Left forelimb (tissue), 1 donor: Measurements from ENCODE around the gene EXOC4.

Source experiments
- DNase-seq: peaks from one replicate; pipeline ENCODE4 v3.0.0-alpha.2; 2018; ENCODE audit warnings: low spot score

The EXOC4 gene

GRCh38 chr7:133945497-133945896 lies 692.6 kb downstream of the EXOC4 start:
- DNase-seq, result no peak

GRCh38 chr7:133947458-133948254 lies 694.8 kb downstream of the EXOC4 start:
- DNase-seq, result no peak

GRCh38 chr7:133948588-133948987 lies 695.7 kb downstream of the EXOC4 start:
- no peak for DNase-seq

- DNase-seq, result no peak
Measured at GRCh38 chr7:133950855-133951254, 698.0 kb downstream of the EXOC4 start.

- DNase-seq, result no peak
Measured at GRCh38 chr7:133955208-133955607, 702.3 kb downstream of the EXOC4 start.

GRCh38 chr7:133957845-133958244 lies 705.0 kb downstream of the EXOC4 start:
- DNase-seq, result no peak

GRCh38 chr7:133958822-133959221 lies 705.9 kb downstream of the EXOC4 start:
- DNase-seq, result no peak

- DNase-seq, result no peak
Measured at GRCh38 chr7:133959505-133959904, 706.6 kb downstream of the EXOC4 start.

- DNase-seq, result no peak
Measured at GRCh38 chr7:133961724-133962123, 708.8 kb downstream of the EXOC4 start.

- no peak for DNase-seq
Measured at GRCh38 chr7:133962646-133963045, 709.8 kb downstream of the EXOC4 start.

GRCh38 chr7:133963629-133964028 lies 710.8 kb downstream of the EXOC4 start:
- DNase-seq, result no peak

- no peak for DNase-seq
Measured at GRCh38 chr7:133971625-133972024, 718.7 kb downstream of the EXOC4 start.

GRCh38 chr7:133973710-133974109 lies 720.8 kb downstream of the EXOC4 start:
- no peak for DNase-seq

- DNase-seq, result no peak
Measured at GRCh38 chr7:133975130-133975529, 722.3 kb downstream of the EXOC4 start.

GRCh38 chr7:133976140-133976539 lies 723.3 kb downstream of the EXOC4 start:
- no peak for DNase-seq

GRCh38 chr7:133977409-133978274 lies 724.8 kb downstream of the EXOC4 start:
- no peak for DNase-seq

GRCh38 chr7:133978502-133979295 lies 725.8 kb downstream of the EXOC4 start:
- no peak for DNase-seq

- no peak for DNase-seq
Measured at GRCh38 chr7:133980804-133981203, 727.9 kb downstream of the EXOC4 start.

- DNase-seq, result no peak
Measured at GRCh38 chr7:133983685-133984419, 731.0 kb downstream of the EXOC4 start.

GRCh38 chr7:133985300-133985699 lies 732.4 kb downstream of the EXOC4 start:
- DNase-seq, result no peak

GRCh38 chr7:133987582-133987981 lies 734.7 kb downstream of the EXOC4 start:
- DNase-seq, result no peak

GRCh38 chr7:133993547-133993946 lies 740.7 kb downstream of the EXOC4 start:
- DNase-seq, result no peak
